ENCODE results near the gene MIER3.
A peak's percentile ranks its signal among the peaks of the same experiment; 100 is the strongest.

The MIER3 gene

DNA sequence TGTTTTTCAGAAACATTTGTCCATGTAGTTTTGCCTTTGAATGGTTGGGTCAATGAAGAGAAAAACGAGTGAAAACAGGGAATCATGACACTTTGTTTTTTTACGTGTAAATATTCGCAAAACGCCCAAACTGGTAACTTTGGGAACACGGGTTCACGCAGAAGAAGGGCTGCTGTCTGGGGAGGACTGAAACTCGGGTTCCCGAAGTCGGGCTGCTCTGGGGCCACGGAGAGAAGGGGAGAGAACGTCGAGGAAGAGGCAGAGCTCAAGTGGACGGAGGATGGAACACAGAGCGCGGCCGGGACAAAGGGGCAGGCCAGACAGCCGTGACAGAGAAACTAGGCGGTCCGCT is 43.0 kb downstream of the MIER3 start:
- H3K27ac ChIP-seq (ENCODE audit: low read depth, low read length) = peak overlapping the region; percentile 77

DNA sequence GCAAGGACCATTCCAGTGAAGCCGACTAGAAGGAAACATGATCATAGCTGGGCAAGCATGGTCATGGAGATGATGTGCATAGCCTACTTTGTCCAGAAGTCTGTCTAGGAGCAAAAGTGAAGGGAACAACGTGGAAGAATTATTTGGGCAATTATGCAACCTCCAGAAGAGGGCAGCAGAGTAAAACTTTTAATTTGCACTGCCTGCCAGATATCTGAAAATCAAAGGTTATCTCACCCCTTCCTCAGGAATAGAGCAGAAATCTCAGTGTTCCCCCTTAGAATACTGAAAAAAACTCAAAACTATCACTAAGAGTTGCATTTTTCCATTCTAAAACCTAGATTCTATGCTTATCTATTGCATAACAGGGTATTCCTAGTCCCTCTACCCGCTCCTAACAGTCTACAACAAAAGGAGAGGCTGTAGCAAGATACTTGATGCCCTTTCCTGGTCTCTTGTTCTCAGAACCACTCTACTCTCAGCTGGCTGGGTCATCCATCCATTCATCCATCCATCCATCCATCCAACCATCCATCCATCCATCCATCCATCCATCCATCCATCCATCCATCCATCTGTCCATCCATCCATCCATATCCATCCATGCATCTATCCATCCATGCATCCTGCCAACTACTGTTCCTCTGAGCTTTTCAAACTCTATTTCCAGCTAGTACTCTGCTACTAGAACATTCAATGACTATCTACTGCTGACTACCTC is 50.9 kb downstream of the MIER3 start:
- no peaks in the 10 kb centered on the region for H3K27me3 ChIP-seq (ENCODE audit: insufficient read depth, low read length, poor library complexity)
- no peaks in the 10 kb centered on the region for H3K79me2 ChIP-seq (ENCODE audit: control insufficient read depth, insufficient read depth, low read length)
- H2AK5ac ChIP-seq (ENCODE audit: low read length) = no peak overlapping the region
- no peak overlapping the region for H4K8ac ChIP-seq (ENCODE audit: low read depth, low read length)
- H3K4ac ChIP-seq (ENCODE audit: low read depth, low read length) = no peak overlapping the region
- H2BK5ac ChIP-seq (ENCODE audit: low read length) = no peak overlapping the region
- H3K23ac ChIP-seq (ENCODE audit: low read length) = no peak overlapping the region
- DNase-seq = peak; percentile 47
- no peak overlapping the region for H3K27ac ChIP-seq (ENCODE audit: low read depth, low read length)
- no peak overlapping the region for H2BK15ac ChIP-seq (replicated peaks; ENCODE audit: low read depth)
- H3K4me1 ChIP-seq (ENCODE audit: control insufficient read depth, low read depth, low read length) = no peaks in the 10 kb centered on the region
- H3K4me3 ChIP-seq (ENCODE audit: low read length) = no peak overlapping the region
- H3K18ac ChIP-seq (ENCODE audit: low read length) = no peak overlapping the region
- no peak overlapping the region for H2BK120ac ChIP-seq (ENCODE audit: low read depth, low read length)
- no peak overlapping the region for H3K56ac ChIP-seq (ENCODE audit: low read length)
- WGBS (ENCODE audit: extremely low coverage, insufficient coverage, low lambda C conversion rate) = no CpG with 5 or more reads among the region's 3 CpGs
- H3K36me3 ChIP-seq (ENCODE audit: control insufficient read depth, insufficient read depth, low read length) = no peaks in the 10 kb centered on the region
- no peak overlapping the region for H3K4me2 ChIP-seq (ENCODE audit: low read length)
- no peak overlapping the region for H3K9ac ChIP-seq (ENCODE audit: low read length)
- no peaks in the 10 kb centered on the region for H3K79me1 ChIP-seq (ENCODE audit: low read length)
- H4K5ac ChIP-seq (ENCODE audit: low read length) = no peak overlapping the region

More for the DNA sequence above, 43.0 kb downstream of the MIER3 start:
- peak overlapping the region; percentile 62 for H3K4me3 ChIP-seq (ENCODE audit: low read length)
- no peak overlapping the region for H2BK5ac ChIP-seq (ENCODE audit: low read length)
- WGBS (ENCODE audit: extremely low coverage, insufficient coverage, low lambda C conversion rate) = no CpG with 5 or more reads among the region's 19 CpGs
- peak overlapping the region; percentile 64 for H3K18ac ChIP-seq (ENCODE audit: low read length)
- H3K79me1 ChIP-seq (ENCODE audit: low read length) = no peaks in the 10 kb centered on the region
- no peak overlapping the region for H4K8ac ChIP-seq (ENCODE audit: low read depth, low read length)
- H3K56ac ChIP-seq (ENCODE audit: low read length) = peak overlapping the region; percentile 98
- peaks cover 2% of the 10 kb centered on the region for H3K4me1 ChIP-seq (ENCODE audit: control insufficient read depth, low read depth, low read length)
- no peaks in the 10 kb centered on the region for H3K79me2 ChIP-seq (ENCODE audit: control insufficient read depth, insufficient read depth, low read length)
- H2BK120ac ChIP-seq (ENCODE audit: low read depth, low read length) = no peak overlapping the region
- no peaks in the 10 kb centered on the region for H3K36me3 ChIP-seq (ENCODE audit: control insufficient read depth, insufficient read depth, low read length)
- DNase-seq = no peak
- H3K27me3 ChIP-seq (ENCODE audit: insufficient read depth, low read length, poor library complexity) = no peaks in the 10 kb centered on the region
- peak overlapping the region; percentile 90 for H3K9ac ChIP-seq (ENCODE audit: low read length)
- H3K23ac ChIP-seq (ENCODE audit: low read length) = peak overlapping the region; percentile 83
- no peak overlapping the region for H4K5ac ChIP-seq (ENCODE audit: low read length)
- H2BK15ac ChIP-seq (replicated peaks; ENCODE audit: low read depth) = no peak overlapping the region
- H2AK5ac ChIP-seq (ENCODE audit: low read length) = no peak overlapping the region
- peak overlapping the region; percentile 86 for H3K4me2 ChIP-seq (ENCODE audit: low read length)
- peak overlapping the region; percentile 40 for H3K4ac ChIP-seq (ENCODE audit: low read depth, low read length)

DNA sequence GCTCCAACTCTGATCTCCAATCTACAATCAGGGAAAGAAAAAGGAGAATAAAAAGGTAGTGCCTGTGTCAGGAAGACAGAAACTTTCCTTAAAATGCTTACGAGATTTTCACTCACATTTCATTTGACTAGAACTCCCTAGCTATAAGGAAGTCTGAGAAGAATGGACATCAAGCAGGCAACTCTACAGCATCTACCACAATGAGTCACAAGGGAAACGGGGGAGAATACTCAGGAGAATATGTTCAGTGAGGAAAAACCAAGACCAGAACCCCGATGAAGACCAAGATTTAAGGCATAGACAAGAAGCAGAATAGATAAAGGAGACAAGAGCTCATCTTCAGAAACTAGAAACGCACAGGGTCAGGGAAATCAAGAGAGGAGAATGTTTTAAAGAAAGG is 51.5 kb downstream of the MIER3 start:
- Histone ChIP-seq H2BK120ac (ENCODE audit: low read depth, low read length) (no peak overlapping the region), H2BK15ac (replicated peaks; ENCODE audit: low read depth) (no peak overlapping the region), H3K79me1 (ENCODE audit: low read length) (no peaks in the 10 kb centered on the region), H3K56ac (ENCODE audit: low read length) (no peak overlapping the region), H3K9ac (ENCODE audit: low read length) (no peak overlapping the region), H3K23ac (ENCODE audit: low read length) (no peak overlapping the region), H3K4me3 (ENCODE audit: low read length) (no peak overlapping the region), H3K27ac (ENCODE audit: low read depth, low read length) (no peak overlapping the region), H2AK5ac (ENCODE audit: low read length) (no peak overlapping the region), H3K4me1 (ENCODE audit: control insufficient read depth, low read depth, low read length) (no peaks in the 10 kb centered on the region), H3K27me3 (ENCODE audit: insufficient read depth, low read length, poor library complexity) (no peaks in the 10 kb centered on the region), H4K8ac (ENCODE audit: low read depth, low read length) (no peak overlapping the region), H3K79me2 (ENCODE audit: control insufficient read depth, insufficient read depth, low read length) (no peaks in the 10 kb centered on the region), H2BK5ac (ENCODE audit: low read length) (no peak overlapping the region), H3K4ac (ENCODE audit: low read depth, low read length) (no peak overlapping the region), H3K4me2 (ENCODE audit: low read length) (no peak overlapping the region), H3K18ac (ENCODE audit: low read length) (no peak overlapping the region), H3K36me3 (ENCODE audit: control insufficient read depth, insufficient read depth, low read length) (no peaks in the 10 kb centered on the region), H4K5ac (ENCODE audit: low read length) (no peak overlapping the region)
- no CpG with 5 or more reads among the region's 4 CpGs for WGBS (ENCODE audit: extremely low coverage, insufficient coverage, low lambda C conversion rate)
- DNase-seq = no peak

DNA sequence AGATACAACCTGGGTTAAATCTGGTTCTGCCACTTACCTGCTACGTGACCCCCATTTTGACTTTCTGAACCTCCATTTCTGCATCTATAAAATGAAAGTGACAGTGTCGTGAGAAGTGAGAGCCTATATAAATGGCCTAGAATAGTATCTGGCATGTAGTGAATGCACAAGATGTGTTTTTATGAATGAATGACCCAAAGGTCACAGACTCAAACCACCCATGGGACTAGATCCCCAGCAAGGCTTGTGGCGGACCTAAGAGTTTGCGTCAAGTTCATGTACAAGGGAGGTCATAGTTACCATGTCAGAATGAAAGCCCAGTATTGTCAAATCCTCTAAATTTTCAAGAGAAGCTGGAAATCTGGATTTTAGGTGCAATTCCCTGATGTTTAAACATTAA is 53.7 kb downstream of the MIER3 start:
- Histone ChIP-seq H3K56ac (ENCODE audit: low read length) (no peak overlapping the region), H3K4me2 (ENCODE audit: low read length) (no peak overlapping the region), H3K23ac (ENCODE audit: low read length) (no peak overlapping the region), H3K27ac (ENCODE audit: low read depth, low read length) (no peak overlapping the region), H3K27me3 (ENCODE audit: insufficient read depth, low read length, poor library complexity) (no peaks in the 10 kb centered on the region), H3K4ac (ENCODE audit: low read depth, low read length) (no peak overlapping the region), H2BK120ac (ENCODE audit: low read depth, low read length) (no peak overlapping the region), H2BK5ac (ENCODE audit: low read length) (no peak overlapping the region), H3K9ac (ENCODE audit: low read length) (no peak overlapping the region), H4K8ac (ENCODE audit: low read depth, low read length) (no peak overlapping the region), H3K79me2 (ENCODE audit: control insufficient read depth, insufficient read depth, low read length) (no peaks in the 10 kb centered on the region), H2BK15ac (replicated peaks; ENCODE audit: low read depth) (no peak overlapping the region), H3K36me3 (ENCODE audit: control insufficient read depth, insufficient read depth, low read length) (peaks cover 1% of the 10 kb centered on the region), H3K79me1 (ENCODE audit: low read length) (no peaks in the 10 kb centered on the region), H3K18ac (ENCODE audit: low read length) (no peak overlapping the region), H3K4me3 (ENCODE audit: low read length) (no peak overlapping the region), H3K4me1 (ENCODE audit: control insufficient read depth, low read depth, low read length) (no peaks in the 10 kb centered on the region), H4K5ac (ENCODE audit: low read length) (no peak overlapping the region), H2AK5ac (ENCODE audit: low read length) (no peak overlapping the region)
- no peak for DNase-seq
- no CpG with 5 or more reads among the region's 4 CpGs for WGBS (ENCODE audit: extremely low coverage, insufficient coverage, low lambda C conversion rate)

DNA sequence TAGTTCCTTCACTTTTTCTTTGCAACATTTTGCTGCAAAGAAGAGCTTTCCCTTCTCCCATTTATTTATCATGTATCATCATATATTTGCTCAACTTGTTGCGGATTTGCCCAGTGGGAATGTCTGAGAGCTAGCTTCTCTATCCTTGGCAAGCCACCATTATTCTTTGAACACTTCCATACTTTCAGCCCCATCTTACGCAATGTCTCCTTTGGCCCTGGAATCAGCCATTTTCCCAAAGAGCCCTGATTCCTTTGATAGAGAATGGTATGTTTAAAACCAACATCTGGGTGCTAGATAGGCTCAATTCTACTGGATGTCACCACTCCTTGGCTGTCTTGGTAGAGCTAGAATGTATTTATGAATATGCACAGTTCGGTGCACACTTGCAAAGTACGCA is 55.2 kb downstream of the MIER3 start:
- Histone ChIP-seq H3K4me3 (ENCODE audit: low read length) (no peak overlapping the region), H3K56ac (ENCODE audit: low read length) (no peak overlapping the region), H3K18ac (ENCODE audit: low read length) (no peak overlapping the region), H3K79me2 (ENCODE audit: control insufficient read depth, insufficient read depth, low read length) (no peaks in the 10 kb centered on the region), H3K4me1 (ENCODE audit: control insufficient read depth, low read depth, low read length) (no peaks in the 10 kb centered on the region), H3K23ac (ENCODE audit: low read length) (no peak overlapping the region), H3K9ac (ENCODE audit: low read length) (no peak overlapping the region), H4K5ac (ENCODE audit: low read length) (no peak overlapping the region), H3K4ac (ENCODE audit: low read depth, low read length) (no peak overlapping the region), H3K4me2 (ENCODE audit: low read length) (no peak overlapping the region), H4K8ac (ENCODE audit: low read depth, low read length) (no peak overlapping the region), H2AK5ac (ENCODE audit: low read length) (no peak overlapping the region), H3K27me3 (ENCODE audit: insufficient read depth, low read length, poor library complexity) (no peaks in the 10 kb centered on the region), H3K27ac (ENCODE audit: low read depth, low read length) (no peak overlapping the region), H2BK120ac (ENCODE audit: low read depth, low read length) (no peak overlapping the region), H2BK5ac (ENCODE audit: low read length) (no peak overlapping the region), H2BK15ac (replicated peaks; ENCODE audit: low read depth) (no peak overlapping the region), H3K36me3 (ENCODE audit: control insufficient read depth, insufficient read depth, low read length) (peaks cover 1% of the 10 kb centered on the region), H3K79me1 (ENCODE audit: low read length) (no peaks in the 10 kb centered on the region)
- no CpG with 5 or more reads among the region's 4 CpGs for WGBS (ENCODE audit: extremely low coverage, insufficient coverage, low lambda C conversion rate)
- DNase-seq = no peak

Measured in mesendoderm (in vitro differentiated cells).